GM19351 (cell line): ENCODE results near the gene UBAC1.
"Not testable (repeated sequence)": the region's sequence is repeated elsewhere in the genome, so short reads cannot be mapped to it uniquely, and the experiment has no call there.

ENCODE experiments used
- ATAC-seq: cut with Tn5 transposase; IDR thresholded peaks from one replicate; pipeline ENCODE4 v1.9.1; 2021; ENCODE audit warnings: mild to moderate bottlenecking, moderate library complexity; ENCODE audit not compliant: unreplicated experiment

The UBAC1 gene

GRCh38 chr9:135943604-135944003 lies 17.6 kb downstream of the UBAC1 start:
- not testable (repeated sequence) for ATAC-seq

DNA sequence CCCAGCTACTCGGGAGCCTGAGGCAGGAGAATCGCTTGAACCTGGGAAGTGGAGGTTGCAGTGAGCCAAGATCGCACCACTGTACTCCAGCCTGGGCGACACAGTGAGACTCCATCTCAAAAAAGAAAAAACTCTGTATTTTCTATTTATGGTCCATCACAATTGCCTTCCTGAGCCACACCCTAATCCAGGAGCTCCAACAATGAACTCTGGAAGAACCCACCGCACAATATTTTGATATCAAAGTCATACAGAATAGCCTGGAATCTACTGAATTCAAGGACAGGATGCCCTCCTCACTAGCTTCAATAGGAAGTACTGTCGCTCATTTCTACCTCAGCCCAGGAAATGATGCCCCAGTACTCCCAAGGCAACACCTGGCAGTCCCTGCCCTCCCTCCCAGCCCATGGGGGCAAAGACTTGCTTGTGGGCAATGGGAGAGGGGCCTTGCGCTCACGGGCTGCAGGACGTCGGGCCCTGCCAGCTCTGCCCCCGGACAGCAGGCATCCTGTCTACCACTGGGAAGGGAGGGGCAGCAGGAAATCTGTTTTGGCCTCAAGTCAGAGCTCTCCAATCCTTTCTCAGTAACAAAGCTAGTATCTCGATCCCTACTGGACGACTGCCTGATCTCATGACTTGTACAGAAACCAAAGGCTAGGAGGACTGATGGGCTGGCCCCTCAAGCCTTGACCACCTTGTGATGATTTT lies 19.7 kb downstream of the UBAC1 start:
- no peak for ATAC-seq

DNA sequence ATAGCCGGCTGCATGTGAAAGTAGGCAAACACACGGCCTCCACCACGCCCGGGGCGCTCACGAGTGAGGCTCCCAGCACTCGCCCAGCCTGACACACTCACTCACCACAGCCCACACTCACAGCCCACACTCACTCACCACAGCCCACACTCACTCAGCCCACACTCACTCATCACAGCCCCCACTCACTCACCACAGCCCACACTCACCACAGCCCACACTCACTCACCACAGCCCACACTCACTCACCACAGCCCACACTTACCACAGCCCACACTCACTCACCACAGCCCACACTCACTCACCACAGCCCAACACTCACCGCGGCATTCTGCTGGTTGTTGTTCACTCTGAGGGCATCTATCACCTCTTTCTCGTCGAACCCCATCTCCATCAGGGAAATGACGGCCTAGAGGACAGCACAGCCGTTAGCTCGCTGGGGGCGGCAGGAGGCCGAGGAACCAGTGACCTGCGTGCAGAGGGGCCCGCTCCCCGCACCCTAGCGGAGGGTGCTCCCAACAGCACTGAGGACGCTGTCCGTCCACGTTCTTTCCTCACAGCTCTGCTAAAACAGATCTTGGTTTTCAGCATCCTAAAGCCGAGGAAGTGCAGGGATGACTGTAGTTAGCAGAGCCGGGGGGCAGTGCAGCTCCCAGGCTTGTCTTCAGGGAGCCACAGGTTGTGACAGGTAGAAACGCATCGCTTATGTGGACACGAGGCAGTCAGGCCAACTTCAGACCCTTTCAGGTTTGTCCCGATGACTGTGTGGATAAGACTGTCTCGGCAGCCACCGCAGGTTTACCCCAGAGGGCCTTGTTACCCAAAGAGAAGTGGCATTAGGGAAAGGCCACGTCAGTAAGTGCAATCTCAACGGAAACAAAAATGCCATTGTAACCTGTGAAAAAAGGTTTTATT lies 21.6 kb downstream of the UBAC1 start:
- ATAC-seq = no peak

DNA sequence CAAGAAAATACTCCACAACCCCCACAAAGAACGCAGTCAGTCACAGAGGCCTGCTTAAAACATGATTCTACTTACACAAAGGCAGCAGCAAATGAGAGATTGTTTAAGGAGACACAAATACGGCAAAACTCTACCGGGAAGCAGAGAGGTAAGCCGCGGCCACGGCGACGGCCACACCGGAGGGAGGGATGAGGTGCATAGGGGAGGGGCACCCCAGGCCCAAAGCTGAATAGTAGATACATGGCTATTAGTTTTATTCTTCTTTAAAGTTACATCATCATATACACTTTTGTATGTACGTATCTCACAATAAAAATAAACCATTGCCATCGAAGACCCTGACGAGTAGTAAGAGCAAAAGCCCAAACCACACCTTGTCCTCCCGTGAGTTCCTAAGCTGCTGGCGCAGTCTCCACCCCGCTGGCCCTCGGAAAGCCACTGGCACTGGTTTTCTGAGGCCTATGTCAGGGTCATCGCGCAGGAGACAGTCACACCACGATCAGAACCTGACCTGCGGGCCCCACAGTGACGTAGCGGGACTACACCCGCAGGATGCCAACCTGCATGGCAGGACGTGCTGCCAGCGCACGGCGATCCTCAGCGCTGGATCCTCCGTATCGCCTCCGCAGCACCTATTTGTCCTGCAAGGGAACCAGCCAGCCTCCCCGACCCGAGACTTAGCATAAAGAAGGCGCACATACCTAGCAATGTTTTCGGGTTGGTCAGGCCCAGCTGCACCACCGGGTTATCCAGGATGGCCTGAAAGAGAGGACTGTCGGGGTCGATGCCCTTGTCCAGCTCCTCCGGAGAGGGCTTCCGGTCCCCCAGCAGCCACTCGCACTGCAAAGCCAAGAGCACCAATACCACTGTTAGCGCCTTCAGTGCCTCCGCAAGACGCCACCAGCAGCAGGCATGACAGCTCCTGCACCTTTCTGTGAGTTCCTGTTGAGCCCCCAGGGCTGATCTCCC lies 23.4 kb downstream of the UBAC1 start:
- no peak for ATAC-seq

GRCh38 chr9:135933114-135933513 lies 28.1 kb downstream of the UBAC1 start:
- no peak for ATAC-seq

DNA sequence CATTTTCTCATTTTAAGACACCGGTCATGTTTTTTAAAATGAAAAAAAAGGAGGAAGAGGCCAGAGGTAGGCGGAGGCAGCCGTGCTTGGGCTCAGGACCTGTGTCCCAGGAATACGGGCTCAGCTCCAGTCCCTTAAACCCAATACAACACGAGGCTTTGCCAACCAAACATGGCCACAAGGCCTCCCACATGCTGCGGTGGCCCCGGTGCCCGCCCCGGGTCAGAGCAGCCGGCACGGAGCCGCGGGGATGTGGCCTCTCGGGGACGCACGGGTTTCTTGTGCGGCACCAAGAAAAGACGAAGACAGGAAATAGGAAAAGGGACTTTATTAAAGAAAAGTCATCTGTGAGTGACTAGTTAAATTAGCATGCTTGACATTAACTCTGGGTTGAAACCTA lies 28.5 kb downstream of the UBAC1 start:
- ATAC-seq = no peak

GRCh38 chr9:135931349-135931820 lies 29.8 kb downstream of the UBAC1 start:
- no peak for ATAC-seq

GRCh38 chr9:135930446-135931345 lies 30.5 kb downstream of the UBAC1 start:
- no peak for ATAC-seq

- no peak for ATAC-seq
These were observed 31.3 kb downstream of the UBAC1 start for GRCh38 chr9:135929656-135930445.

GRCh38 chr9:135928731-135929655 lies 32.2 kb downstream of the UBAC1 start:
- ATAC-seq = no peak

GRCh38 chr9:135928074-135928730 lies 33.0 kb downstream of the UBAC1 start:
- ATAC-seq = no peak

GRCh38 chr9:135927195-135928013 lies 33.8 kb downstream of the UBAC1 start:
- ATAC-seq = no peak

DNA sequence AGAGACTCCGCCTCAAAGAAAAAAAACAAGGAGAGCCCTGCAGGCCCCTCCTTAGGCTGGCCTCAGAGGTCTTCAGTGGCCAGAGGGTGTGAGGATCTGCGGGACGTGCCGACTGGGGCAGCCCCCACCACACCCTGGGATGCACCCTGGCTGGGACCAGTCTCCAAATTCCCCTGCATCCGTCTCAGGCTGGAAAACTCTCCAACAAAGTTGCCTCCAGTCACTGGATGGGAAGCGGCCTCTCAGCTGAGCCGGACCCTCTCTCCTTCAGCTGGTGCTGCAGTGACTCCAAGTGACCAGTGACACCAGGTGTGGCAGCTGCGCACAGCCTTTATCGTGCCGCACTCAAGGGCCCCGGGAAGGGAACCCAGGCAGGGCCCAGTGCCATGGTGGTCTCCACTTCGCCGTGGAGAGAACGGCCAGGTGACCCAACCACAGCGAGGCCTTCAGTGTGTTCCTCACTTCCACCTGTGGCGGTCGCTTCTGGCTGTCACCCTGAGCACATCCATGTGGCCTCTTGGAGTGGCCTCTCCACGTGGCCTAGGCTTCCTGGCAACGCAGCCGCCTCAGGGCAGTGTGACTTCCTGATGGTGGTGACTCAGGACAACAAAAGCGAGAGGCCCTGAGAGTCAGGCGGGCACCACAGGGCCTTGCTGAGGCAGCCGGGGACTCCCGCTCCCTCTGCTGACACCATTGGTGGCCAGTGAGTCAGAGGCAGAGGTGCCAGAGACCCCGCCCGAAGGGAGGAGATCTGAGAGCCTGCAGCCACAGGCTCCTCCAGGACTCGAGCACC lies 34.6 kb downstream of the UBAC1 start:
- no peak for ATAC-seq

GRCh38 chr9:135925496-135926133 lies 35.6 kb downstream of the UBAC1 start:
- no peak for ATAC-seq

GRCh38 chr9:135924628-135925338 lies 36.4 kb downstream of the UBAC1 start:
- ATAC-seq = no peak
